OCI-M2 (cell line): ENCODE results near the gene SMPD3.

Source experiments
- DNase-seq: peaks from one replicate; lab custom pipeline; 2025; ENCODE audit not compliant: unreplicated experiment; lab: John Stamatoyannopoulos, UW

SMPD3 gene

DNA sequence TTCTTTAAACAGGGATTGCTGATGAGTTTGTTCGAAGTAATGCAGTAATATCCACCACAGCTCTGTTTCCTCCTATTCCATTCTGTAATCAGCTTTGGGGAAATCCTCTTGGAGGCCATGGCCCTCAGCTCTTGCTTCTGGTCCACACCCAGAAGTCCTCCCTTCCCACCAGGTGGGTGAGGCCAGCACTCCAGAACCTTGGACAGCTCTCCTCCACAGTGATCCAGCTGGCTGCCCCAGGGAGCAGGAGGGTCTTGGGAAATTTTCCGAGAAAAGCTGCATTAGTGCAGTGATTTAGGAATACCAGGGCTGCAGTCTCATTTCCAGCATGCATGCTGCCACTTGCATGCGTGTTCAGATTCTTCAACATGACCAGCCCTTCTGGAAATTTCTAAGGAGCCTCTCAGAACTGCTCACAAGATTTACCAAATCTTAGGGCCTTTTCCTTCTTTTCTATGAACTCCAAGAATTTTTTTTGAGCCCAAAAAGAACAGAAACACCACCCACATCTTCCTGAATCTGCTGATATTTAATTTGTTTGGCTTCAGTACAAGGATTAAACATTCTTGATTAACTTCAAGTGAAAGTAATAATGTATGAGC lies 4.2 kb downstream of the SMPD3 start:
- no peak for DNase-seq

DNA sequence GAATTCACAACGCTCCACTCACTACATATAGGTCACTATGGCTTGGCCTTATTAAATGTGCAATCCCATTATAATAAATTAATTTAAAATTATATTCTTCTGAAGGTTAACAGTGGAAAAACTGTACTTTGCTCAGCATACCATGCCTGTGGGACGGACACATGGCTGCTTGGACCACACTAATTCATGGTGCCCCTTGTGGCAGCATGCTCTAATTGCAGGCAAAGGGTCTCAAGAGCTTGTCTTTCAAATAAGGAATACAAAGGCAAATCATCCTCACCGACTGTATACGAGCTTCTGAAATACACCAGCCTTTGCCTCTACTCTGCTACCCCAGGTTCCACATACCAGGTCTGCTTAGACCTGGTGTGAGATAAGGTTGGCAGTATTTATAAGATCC lies 11.7 kb downstream of the SMPD3 start:
- DNase-seq: no peak

DNA sequence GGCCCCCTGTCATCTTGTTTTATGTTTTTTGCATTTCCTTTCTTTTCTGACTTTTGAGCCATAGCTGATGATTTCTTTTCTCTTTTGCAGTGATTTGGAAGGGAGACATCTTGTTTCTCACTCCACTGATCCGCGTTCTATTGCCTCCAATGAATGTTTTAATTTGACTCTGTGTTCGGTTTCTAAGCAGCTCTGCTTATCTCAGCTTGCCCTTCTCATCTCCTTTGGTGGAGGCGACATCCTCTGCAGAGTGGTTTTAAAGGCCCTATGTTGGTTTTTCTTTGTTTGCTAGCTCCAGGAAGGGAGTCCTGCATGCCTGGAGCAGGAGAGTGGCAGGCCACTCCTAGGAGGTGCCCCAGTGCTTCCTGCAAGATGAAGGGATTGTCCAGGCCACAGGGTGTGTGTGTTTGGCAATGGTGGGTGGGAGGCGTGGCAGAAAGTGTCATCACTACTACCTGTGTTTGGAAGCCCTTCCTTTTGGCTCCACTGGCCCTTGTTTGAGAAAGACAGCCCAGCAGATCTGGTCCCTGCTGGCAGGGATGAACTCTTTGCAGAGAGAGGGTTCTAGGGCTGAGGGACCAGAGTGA lies 13.6 kb downstream of the SMPD3 start:
- DNase-seq: no peak

DNA sequence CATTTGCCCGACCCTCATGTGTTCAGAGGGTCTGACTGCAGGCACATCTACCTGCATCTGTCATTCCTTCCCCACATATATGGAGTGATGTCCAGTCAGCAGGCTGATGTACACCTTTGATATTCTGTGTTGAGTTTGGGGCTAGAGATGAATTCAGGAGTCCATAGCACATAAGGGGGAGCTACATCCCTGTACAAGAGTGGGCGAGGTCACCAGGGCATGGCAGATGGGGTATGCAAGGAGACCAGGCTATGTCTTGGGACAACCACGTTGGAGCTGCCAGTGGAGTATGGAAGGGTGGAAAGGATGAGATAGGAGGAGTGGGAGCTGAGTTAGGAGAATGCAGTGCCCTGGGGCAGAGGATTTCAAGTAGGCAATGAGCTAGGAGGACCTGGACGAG lies 15.0 kb downstream of the SMPD3 start:
- no peak for DNase-seq

DNA sequence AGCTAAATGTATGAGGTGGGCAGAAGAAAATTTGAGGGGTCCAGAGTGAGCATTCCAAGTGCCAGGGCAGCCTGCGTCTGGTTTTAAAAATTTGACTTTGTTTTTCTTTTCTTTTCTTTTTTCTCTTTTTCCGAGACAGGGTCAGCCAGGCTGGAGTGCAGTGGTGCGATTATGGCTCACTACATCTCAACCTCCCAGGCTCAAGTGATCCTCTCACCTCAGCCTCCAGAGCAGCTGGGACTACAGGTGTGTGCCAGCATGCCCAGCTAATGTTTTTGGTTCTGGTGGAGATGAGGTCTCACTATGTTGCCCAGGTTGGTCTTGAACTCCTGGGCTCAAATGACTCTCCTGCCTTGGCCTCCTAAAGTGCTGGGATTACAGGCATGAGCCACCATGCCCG lies 15.6 kb downstream of the SMPD3 start:
- no peak for DNase-seq

DNA sequence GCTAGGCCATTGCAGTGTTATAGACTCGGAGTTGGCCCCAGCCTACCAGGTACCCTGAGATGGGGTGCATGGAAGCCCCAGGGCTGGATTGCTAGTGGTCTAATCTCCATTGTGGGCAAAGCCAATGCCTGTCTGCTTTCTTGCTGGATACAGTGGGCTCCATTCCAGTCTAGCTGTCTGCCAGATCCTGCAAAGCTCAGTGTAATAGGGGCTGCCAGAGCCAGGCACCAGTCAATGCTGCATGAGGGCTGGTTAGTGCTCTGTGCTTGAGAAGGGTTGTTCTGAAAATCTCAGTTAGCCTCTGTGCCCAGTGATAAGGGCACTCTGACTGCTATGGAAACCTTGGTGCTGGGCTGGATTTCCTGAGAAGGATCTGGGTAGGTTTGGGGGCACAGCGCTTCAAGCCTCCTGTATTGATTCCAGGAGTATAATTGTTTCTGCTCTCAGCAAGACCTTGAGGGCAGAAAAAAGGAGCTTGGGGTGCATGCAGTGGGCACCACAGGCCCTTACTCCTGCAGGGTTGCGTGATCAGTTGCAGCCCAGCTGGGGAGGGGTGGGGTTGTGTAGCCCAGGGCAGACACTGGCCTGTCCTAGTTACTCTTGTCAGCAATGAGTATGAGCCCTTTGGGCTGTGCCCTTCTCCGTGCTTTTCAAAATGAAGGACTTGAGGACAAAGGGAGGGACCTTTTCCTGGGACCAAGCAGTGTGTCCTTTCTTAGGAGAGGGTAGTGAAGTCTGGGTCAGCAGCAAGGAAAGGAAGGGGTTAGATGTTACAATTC lies 19.0 kb downstream of the SMPD3 start:
- no peak for DNase-seq

DNA sequence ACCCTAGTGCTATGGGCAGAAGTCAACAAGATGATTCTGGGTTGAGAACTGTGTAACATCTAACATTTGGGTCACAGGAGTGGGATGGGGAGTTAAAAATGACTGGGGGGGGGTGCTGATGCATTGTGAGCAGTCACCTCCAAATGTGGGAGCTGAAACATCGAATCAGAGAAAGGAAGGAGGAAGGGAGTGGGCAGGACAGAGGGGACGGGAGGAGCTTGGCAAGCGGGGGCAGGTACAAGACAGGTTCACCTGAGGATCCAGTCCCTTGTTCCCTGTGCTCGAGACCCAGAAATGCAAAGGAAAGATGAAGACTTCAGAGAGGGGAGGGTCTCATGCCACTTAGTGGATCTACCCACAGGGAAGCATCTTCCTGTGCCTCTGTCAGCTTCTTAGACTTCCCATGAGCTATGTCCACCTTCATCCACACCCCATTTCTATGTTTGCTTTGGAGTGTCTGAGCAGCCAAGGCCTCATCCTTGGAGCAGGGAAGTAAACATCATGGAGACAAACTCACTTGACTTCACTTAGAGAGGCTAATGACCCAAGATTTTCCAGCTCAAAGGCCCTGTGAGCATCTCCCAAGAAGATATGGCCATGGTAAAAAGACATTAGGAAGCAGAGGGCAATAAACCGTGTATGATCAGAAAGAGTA lies 20.5 kb downstream of the SMPD3 start:
- no peak for DNase-seq

DNA sequence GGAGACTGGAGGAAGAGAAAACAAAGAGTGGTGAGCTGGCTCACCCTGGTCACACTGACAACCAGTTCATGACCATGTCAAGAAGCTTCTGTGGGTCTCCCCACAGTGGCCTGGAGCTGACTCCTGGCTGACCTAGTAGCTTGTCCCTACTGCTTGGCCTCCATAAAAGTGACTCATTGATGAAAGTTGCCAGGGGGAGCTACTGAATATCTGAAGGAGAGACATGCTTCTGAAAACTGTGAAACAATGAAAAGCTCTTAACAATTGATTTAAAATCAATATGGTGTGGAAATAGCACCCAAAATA lies 22.0 kb downstream of the SMPD3 start:
- no peak for DNase-seq

DNA sequence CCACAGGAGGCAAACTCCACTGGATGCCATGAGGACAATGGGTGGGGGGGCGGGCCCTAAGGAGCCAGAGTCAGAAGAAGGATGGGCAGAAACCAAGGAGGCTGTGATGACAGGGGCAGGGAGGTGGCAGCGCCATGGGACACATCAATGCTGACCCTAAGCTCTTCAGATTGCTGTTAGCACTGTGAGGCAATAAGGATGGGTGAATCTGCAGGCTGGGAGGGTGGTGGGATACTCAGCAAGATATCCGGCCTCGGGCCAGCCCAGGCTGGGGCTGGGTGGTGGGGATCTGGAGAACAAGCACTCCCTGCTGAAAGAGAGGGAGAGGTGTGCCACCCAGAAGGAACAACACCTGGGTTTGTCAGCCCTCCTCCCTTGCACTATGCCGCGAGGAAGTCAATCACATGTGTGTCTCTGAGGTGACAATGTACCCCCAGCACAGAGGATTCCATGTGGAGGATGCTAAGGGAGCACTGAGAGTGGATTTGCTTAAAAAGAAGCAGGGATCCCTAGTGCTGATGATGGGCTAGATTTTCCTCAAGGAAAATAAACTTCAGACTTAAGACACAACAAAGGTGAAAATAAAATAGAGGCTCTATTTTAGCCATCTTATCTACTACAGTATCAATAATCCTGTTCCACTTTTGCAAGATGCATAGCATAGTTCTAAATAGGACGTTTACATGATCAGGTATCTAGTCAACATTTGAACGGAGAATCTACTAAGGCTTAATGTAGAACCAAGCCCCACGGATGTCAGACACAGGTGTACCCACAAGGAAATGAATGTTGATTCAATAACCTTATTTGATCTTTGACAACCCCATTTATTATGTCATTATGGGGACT lies 22.6 kb downstream of the SMPD3 start:
- DNase-seq: no peak

DNA sequence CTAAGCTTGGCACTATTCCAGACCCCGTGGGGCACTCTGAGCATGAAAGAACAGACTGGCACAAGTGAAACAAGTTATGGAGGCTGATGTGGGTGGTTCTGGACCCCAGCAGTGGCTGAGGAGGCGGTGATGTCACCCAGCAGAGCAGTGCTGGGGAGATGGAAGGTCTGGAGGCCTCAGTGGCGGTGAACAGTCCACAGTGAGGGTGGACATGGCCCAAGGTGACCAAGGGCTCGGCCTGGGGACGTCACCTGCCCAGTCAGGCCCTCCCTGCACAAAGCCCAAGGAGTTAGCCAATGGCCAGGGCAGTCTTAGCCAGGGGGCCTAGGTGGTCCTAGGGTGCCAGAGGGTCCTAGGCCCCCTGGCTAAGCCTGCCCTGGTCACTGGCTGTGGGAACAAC lies 24.5 kb downstream of the SMPD3 start:
- DNase-seq: no peak

DNA sequence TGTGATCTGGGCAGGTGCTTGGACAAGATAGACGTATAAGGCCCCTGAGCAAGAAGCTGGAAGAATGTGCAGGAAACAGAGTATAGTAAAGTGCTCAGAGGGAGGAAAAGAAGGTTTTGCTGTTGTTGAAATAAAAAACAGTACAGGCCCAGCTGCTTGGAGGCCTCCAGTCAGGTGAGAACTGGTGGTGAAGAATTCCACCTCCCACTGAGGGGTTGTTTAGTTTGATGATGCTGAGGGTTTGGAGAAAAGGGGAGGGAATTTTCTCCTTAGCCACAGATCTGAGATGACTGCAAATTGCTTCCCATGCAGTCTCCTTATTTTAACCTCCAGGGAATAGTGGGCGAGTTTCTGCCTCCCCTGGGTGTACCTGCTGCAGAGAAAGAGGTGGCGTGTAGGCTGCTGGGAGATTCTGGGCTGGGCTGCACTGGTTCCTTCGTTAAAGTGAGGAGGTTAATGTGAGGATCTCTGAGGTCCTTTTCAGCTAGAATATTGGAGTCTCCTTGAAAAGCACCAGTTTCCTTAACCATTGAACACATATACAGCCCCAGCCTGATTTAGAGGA lies 25.8 kb downstream of the SMPD3 start:
- no peak for DNase-seq

DNA sequence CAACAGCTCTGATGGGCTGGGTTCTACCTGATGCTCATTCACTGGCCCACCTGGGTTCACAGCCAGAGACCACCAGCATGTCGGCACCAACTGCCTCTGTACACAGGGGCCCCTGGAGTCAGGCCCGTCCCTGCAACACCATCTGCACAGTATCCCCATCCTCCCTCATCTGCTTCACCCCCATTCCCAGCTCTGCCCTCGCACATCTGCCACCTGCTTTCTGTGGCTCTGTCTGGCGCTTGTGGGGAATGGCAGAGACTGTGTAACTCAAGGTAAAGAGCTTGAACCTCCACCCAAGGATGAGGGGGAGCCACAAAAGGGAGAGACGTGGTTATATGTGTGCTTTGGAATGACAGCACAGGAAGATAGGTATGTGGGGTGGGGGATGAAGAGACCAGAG lies 27.2 kb downstream of the SMPD3 start:
- DNase-seq: no peak

DNA sequence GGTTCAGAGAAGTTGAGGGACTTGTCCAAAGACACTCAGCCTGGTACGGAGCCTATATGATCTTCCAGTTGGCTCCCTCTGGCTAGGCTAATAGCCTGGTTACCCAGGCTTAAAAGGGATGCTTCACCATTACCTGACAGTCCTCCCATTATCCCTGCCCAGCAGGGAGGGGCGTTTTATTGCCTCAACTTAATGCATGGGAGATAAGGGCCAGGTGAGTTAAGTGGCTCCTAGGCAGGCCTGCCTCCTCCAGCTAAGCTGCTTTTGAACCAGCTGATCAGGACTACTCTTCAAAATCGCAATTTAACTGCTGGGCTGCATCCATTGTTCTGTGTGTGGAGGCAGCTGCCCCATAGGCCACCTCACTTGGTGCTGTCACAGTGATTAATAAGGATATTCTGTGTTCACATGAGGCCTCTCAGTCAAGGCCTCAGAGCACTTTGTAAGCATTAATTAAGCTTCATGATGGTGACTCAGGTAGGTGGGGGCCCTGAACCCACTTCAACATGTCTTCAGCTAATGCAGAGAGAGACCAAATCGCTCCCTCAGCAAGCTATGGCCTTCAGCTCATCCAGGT lies 27.9 kb downstream of the SMPD3 start:
- no peak for DNase-seq

DNA sequence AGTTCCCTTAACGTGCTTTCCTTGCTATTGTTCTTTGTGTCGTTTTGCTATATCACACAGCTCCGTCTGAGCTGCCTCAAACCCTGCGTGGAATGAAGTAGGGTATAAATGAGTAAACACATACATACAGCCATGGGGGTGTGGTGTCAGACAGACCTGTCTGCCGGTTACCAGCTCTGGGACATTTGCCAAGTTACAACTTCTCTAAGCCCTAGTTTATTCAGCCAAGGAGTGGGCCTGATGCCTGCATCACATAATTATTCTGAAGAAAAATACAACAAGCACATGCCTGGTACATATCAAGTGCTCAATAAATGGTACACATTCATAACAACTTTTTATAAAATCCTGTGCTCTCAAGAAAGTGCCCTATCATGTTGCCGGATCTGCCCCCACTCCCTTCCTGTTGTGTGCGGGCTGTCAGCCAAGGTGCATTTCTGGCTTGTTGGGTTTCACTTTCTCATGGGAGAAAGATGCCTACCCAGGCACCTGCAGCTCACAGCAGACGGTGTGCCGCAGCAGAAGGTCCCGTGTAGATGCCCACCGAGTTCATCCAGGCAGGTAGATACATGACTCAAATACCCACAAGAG lies 30.5 kb downstream of the SMPD3 start:
- DNase-seq: no peak

DNA sequence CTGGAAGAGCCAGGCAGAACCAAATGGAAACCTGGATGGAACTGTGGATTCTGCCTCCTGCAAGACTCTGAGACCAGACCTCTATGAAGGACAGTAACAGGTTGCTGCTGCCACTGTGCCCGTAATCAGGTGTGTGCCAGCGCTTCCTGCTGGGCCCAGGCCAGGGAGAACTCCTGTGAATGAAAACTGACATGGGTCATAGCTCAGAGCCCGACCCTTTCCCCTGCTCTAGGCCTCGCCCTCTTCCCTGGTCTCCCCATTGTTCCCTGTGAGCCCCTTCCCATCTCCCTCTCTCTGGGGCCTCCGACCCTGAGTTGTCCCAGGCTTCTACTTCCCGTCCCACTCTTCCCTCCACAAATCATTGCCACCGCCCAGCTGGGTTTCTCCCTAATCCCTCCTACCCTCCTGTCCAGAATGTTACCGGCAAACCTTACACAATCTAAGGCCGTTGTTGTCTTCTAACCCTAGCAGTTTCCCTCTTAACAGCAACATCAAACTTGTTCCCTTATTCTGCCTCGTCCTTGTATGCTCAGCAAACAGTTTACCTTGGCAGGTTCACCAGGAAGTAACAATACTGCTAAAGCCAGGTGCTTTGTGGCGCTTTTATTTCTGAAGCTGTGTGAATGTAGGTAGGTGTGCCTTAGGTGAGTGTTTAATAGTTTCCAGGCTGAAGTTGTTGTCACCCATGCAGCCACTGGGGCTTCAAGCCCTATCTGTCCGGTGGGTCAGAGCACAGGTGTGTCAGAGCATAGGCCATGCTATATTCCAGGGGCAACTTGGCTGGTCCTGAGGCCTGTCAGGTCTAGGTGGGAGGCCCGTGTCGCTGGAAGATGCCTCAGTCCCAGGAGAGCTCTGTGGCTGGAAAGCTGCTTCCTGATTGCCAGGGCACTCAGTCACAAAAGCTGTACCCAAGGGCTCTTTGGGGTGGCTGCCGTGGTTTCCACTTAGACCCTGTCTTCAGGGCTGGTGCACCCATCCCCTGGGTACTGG lies 32.0 kb downstream of the SMPD3 start:
- no peak for DNase-seq

DNA sequence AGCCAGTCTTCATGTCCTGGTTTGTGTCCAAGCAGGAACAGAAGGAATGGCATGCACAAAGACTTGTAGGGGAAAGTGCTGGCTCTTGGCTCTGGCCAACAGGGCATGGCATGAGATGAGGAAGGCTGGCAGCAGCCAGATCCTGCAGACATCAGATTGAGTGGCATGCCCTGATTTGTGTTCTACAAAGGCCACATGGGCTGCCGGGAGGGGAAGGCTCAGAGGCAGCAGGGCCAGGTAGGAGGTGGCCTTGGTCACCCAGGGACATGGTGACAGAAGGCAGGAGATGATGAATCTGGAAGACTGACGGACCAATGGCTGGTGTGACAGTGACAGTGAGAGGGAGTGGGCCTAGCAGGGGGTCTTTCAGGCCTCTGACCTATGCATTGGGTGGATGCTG lies 33.7 kb downstream of the SMPD3 start:
- no peak for DNase-seq

DNA sequence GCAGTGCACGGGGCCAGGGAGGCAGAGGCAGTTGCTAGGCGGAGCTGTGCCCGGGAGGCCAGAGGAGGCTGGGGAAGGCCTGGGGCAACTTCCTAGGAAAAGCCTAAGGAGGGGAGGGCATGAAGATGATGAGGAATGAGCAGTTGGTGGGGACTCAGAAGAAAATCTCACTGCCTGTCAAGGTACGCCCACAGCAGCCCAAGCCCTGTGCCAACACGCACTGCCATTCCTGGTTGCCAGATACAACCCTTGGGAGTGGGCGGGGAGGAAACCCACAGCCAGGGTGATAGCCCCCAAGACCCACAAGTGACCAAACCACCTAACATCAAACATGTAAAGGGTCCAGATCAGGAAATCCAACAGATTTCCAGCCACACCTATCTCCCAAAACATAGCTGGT lies 36.2 kb downstream of the SMPD3 start:
- DNase-seq: no peak

DNA sequence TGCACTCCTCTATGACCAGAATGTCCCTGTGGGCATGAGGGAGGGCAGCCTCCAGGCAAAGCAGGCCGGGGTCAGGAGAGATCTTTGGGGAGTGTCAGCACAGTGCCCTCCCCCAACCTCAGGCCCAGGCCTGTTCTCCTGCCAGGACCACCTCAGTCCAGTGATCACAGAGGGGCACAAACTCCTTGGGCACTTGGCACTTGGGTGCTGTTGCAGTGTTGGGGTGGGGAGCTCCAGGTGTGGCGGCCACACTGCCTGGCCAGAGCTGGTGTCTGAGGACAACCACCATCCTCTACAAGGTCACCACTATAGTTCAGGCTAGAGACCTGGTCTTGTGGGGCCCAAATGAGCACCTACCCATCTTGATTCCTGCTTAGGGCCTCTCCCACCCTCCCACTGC lies 37.2 kb downstream of the SMPD3 start:
- DNase-seq: no peak

DNA sequence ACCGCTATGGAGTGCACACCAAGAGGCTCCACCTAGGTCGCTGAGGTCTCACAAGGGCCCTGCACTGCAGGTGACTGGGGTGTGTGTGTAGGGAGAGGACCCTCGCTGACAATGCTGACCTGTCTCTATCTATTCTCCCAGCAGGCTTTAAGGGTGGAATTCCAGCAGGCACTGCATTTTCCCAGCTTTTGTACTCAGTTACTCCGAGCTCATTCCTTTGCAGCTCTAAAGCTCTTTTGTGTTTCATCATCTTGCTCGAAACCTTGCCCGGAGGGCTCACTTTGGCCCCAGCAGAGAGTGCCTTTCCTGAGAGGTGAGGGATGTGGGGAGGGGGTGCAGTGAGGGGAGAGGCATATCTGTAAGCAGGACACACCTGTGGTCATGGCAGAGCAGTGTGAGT lies 39.3 kb downstream of the SMPD3 start:
- DNase-seq: no peak
